Epidermal melanocyte (primary cell): Measurements from ENCODE around the gene CST1.

ENCODE experiments used
- DNase-seq: peaks from one replicate; pipeline ENCODE4 v3.0.0; 2011; ENCODE audit warnings: low spot score; ENCODE audit not compliant: insufficient read length

Gene CST1

GRCh38 chr20:23710771-23711170, 40.0 kb downstream of the CST1 start:
- DNase-seq, result no peak

DNA sequence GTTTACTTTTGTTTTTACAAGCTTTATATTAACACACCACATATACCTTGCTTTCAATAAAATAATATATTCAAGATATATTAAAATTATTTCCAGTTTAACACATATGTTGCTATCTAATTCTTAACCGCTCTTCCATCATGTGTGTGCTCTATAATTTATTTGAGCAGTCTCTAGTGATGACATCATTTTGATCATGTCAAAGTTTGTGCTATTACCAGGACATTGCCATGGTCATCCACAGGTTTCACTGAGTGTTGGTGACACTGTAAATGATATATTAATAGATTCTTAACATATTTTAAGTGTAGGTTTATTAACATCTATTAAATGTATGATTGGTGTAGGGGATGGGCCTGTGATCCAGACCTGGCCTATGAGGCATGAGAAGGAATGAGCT, 44.8 kb downstream of the CST1 start:
- no peak for DNase-seq

DNA sequence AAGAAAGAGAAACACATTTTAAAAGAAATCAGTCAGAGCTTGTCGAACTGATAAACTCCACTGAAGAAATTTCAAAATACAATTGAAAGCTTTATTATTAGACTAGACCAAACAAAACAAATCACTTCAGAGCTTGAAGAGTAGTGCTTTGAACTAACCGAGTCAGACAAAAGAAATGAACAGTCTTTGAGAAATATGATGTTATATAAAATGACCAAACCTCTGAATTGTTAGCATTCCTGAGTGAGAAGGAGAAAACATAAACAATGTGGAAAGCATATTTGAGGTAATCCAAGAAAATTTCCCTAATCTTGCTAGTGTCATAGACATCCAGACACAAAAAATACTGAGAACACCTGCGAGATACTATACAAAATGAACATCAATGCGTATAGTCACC, 48.7 kb downstream of the CST1 start:
- no peak for DNase-seq

GRCh38 chr20:23700931-23701330, 49.8 kb downstream of the CST1 start:
- no peak for DNase-seq

DNA sequence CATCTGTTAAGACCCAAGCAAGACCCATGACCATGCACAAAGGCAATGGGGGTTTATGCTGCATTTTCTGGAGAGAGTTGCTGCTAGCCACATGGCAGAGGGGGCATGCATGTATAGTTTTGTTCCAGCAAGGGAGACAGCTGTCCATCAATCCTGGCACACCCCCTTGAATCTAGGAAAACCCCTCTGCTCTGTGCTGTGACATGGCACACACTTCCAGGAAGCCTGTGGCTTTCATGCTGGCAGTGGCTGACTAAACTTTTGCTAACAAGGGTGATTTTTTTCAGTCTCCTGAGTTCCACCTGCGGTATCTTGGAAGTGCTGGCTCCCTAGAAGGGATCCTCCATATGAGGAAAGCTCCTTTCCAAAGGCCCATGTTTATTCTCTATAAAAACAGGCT, 52.8 kb downstream of the CST1 start:
- DNase-seq, result no peak
